B cell (primary cell): ENCODE measurements around the gene CYP2A6. TPM values are rescaled to one million over a fixed set of nuclear protein-coding genes. Genes with fewer than 3 reads are reported as not detected.
A peak's percentile ranks its signal among the peaks of the same experiment; 100 is the strongest.
"Not testable (repeated sequence)": the region's sequence is repeated elsewhere in the genome, so short reads cannot be mapped to it uniquely, and the experiment has no call there.

Experiments
- ATAC-seq: fragments of 200-7000 bp; cut with Tn5 transposase; one replicate; pipeline ENCODE4 v1.10.0; 2021; ENCODE audit warnings: low read depth, mild to moderate bottlenecking, moderate number of reproducible peaks, moderate library complexity
- CTCF ChIA-PET: fragments of 350-600 bp; sonication (Branson Sonifier 250); formaldehyde crosslinking; loops from one replicate; lab custom pipeline; 2021; ENCODE audit warnings: antibody characterized with exemption, inconsistent platforms; lab: Charles Lee
- POLR2A ChIA-PET: fragments of 350-600 bp; sonication (Branson Sonifier 250); formaldehyde crosslinking; loops from one replicate; lab custom pipeline; 2021; ENCODE audit warnings: antibody characterized with exemption; lab: Charles Lee
- DNase-seq: peaks from one replicate; pipeline ENCODE4 v3.0.0; 2013
- H2AFZ ChIP-seq: 2 replicates; pipeline ENCODE4 v1.6.1; 2012; ENCODE audit warnings: mild to moderate bottlenecking, low read depth, low read length; ENCODE audit not compliant: insufficient read depth, poor library complexity, severe bottlenecking
- H3K27ac ChIP-seq, 2 donors: 1 replicate in 1 of 2; 2 replicates in 1 of 2; pipeline ENCODE4 v1.5.1; 2012 to 2013; ENCODE audit warnings: low read length in 2 of 2, mild to moderate bottlenecking in 2 of 2, moderate library complexity in 1 of 2
- H3K27me3 ChIP-seq, 4 experiments: fragments of 200-600 bp in 1 of 4; sonication (generic) in 1 of 4; replicated peaks in 1 of 4; 1 replicate in 2 of 4; 2 replicates in 2 of 4; pipeline versions ENCODE4 v1.6.1 to v1.7.0; 2013 to 2016; ENCODE audit warnings: low read length in 3 of 4, mild to moderate bottlenecking in 2 of 4, mixed read lengths in 1 of 4, moderate library complexity in 1 of 4; ENCODE audit not compliant: insufficient read depth in 4 of 4, control insufficient read depth in 3 of 4; ENCODE audit errors: control extremely low read depth in 1 of 4
- H3K36me3 ChIP-seq, 2 experiments: replicated peaks in 1 of 2; 1 replicate in 1 of 2; 2 replicates in 1 of 2; pipeline versions ENCODE4 v1.6.1 to v1.7.1; 2013; ENCODE audit warnings: low read length in 1 of 2; ENCODE audit not compliant: insufficient read depth in 2 of 2, control insufficient read depth in 1 of 2; ENCODE audit errors: control extremely low read depth in 1 of 2, extremely low read depth in 1 of 2
- H3K4me1 ChIP-seq, 2 donors: fragments of 200-600 bp in 1 of 2; sonication (generic) in 1 of 2; 1 replicate in 1 of 2; 2 replicates in 1 of 2; pipeline versions ENCODE4 v1.5.1 to v1.6.1; 2013 to 2017; ENCODE audit warnings: low read length in 2 of 2; ENCODE audit not compliant: control insufficient read depth in 2 of 2, insufficient read depth in 2 of 2
- H3K4me2 ChIP-seq: replicated peaks from 2 replicates; pipeline ENCODE3; 2012; ENCODE audit warnings: mild to moderate bottlenecking, low read depth, low read length; ENCODE audit not compliant: poor library complexity, severe bottlenecking
- H3K4me3 ChIP-seq, 5 experiments: fragments of 200-600 bp in 1 of 5; sonication (generic) in 1 of 5; 1 replicate in 3 of 5; 2 replicates in 2 of 5; pipeline versions ENCODE4 v1.5.1 to v1.7.0; 2011 to 2016; ENCODE audit warnings: low read length in 4 of 5, mild to moderate bottlenecking in 4 of 5, low read depth in 2 of 5, control low read depth in 1 of 5, moderate library complexity in 1 of 5; ENCODE audit not compliant: insufficient read depth in 1 of 5; ENCODE audit errors: control extremely low read depth in 1 of 5, extremely low read depth in 1 of 5
- H3K79me2 ChIP-seq: fragments of 200-600 bp; sonication (generic); one replicate; pipeline ENCODE4 v1.6.0; 2016; ENCODE audit warnings: low read length; ENCODE audit not compliant: control insufficient read depth, insufficient read depth
- H3K9ac ChIP-seq: fragments of 200-600 bp; sonication (generic); 2 replicates; pipeline ENCODE4 v1.6.1; 2017; ENCODE audit warnings: mild to moderate bottlenecking, low read length, moderate library complexity
- H3K9me3 ChIP-seq, 3 donors: one replicate each; pipeline versions ENCODE4 v1.6.1 to v1.7.1; 2013; ENCODE audit warnings: low read length in 2 of 3; ENCODE audit not compliant: control insufficient read depth in 2 of 3, insufficient read depth in 1 of 3; ENCODE audit errors: control extremely low read depth in 1 of 3
- H4K20me1 ChIP-seq: 2 replicates; pipeline ENCODE4 v1.6.0; 2012; ENCODE audit warnings: mild to moderate bottlenecking, low read length; ENCODE audit not compliant: insufficient read depth, control insufficient read depth, poor library complexity, severe bottlenecking
- H3K27ac Mint-ChIP-seq: one replicate; pipeline ENCODE4 v1.8.0; 2021; ENCODE audit warnings: mixed read lengths
- H3K27me3 Mint-ChIP-seq: one replicate; pipeline ENCODE4 v1.8.0; 2021; ENCODE audit warnings: mixed read lengths
- H3K4me1 Mint-ChIP-seq: one replicate; pipeline ENCODE4 v1.8.0; 2021; ENCODE audit warnings: mixed read lengths
- H3K4me3 Mint-ChIP-seq: one replicate; pipeline ENCODE4 v1.8.0; 2021; ENCODE audit warnings: mixed read lengths
- H3K9me3 Mint-ChIP-seq: one replicate; pipeline ENCODE4 v1.8.0; 2022; ENCODE audit warnings: mixed read lengths; ENCODE audit not compliant: insufficient read depth
- CTCF ChIP-seq: fragments of 200-600 bp; IDR thresholded peaks from one replicate; pipeline ENCODE4 v1.8.0; 2022; ENCODE audit warnings: antibody characterized with exemption, mild to moderate bottlenecking
- EZH2 ChIP-seq: IDR thresholded peaks from 2 replicates; pipeline ENCODE4 v1.6.1; 2012; ENCODE audit warnings: borderline replicate concordance, low read depth, mild to moderate bottlenecking, moderate library complexity, low read length; ENCODE audit not compliant: insufficient read depth, poor library complexity, severe bottlenecking
- WGBS: methylation state at CpG from one replicate; pipeline ENCODE4 v1.1.5; 2013; ENCODE audit warnings: missing lambda C conversion rate; ENCODE audit not compliant: insufficient coverage; 5-methylcytosine and 5-hydroxymethylcytosine counted together
- intact Hi-C: fragments of 100-400 bp; cut with micrococcal nuclease; formaldehyde crosslinking; loops from one replicate; pipeline ENCODE4 v1.10.0; 2022
- polyA plus RNA-seq: library from polyadenylated mRNA; depleted of rRNA; stranded (reverse); fragments of >200 nt; gene quantifications from 2 replicates; pipeline ENCODE4 v1.2.3, GENCODE V29; 2012
- total RNA-seq, 2 donors: library from RNA; stranded (reverse); fragments of 120-200 nt in 1 of 2; gene quantifications; 1 replicate in 1 of 2; 2 replicates in 1 of 2; pipeline versions ENCODE4 v1.2.3 to v1.2.4, GENCODE V29; 2013 to 2022

Gene CYP2A6
- total and polyA plus RNA-seq, 2 donors (not counting 1 experiment from before 2014, with no cell fraction given) = not detected

DNA sequence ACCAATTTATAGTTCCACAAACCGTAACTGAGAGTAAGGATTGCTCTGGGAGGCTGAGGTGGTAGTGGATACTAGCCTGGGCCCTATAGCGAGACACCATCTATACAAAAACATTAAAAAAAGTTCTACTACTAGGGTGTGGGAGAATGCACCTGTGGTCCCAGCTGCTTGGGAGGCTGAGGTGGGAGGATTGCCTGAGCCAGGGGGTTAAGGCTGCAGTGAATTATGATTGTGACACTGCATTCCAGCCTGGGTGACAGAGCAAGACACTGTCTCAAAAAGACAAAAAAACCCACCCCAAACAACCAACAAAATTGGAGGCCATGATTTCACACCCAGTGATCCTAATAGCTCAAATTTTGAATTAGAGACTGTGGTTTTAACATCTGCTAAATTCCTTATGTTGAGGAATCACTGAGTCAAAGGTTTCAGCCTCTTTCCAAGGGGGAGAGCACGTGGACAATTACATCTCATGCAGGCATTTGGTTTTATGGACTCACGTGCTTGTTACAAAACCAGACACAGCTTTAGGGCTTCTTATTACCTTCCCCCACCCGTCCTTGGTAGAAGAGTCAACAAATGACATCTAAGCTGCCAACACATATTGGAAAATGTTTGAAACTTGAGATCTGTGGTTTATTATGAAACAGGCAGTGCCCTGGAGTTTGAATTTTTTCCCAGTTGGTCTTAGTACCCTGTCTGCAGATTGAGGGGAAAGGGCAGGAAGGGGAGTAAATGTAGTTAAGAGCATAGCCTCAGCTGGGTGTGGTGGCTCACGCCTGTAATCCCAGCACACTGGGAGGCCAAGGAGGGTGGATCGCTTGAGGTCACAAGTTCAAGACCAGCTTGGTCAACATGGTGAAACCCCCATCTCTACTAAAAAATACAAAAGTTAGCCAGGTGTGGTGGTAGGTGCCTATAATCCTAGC lies 18.5 kb downstream of the CYP2A6 start:
- Histone ChIP-seq H3K27ac (no peak overlapping the region), H2AFZ (no peak overlapping the region), H3K27me3 (no peaks in the 10 kb centered on the region), H3K4me3 (no peak overlapping the region), H3K79me2 (no peaks in the 10 kb centered on the region), H3K9ac (no peak overlapping the region), H3K9me3 (no peaks in the 10 kb centered on the region), H4K20me1 (no peaks in the 10 kb centered on the region), H3K4me2 (no peak overlapping the region), H3K4me1 (no peaks in the 10 kb centered on the region), H3K36me3 (no peaks in the 10 kb centered on the region)
- ChIA-PET POLR2A (interaction anchor here (0.6 kb wide), 1 partner anchor 370 kb away, joined by 3 read pairs; no protein-coding TSS in a partner anchor), CTCF (no interaction called here)
- intact Hi-C loops = no loop called here
- DNase-seq = peak; percentile 0
- no peak for ATAC-seq
- no peak for TF ChIP-seq EZH2
- no peak for TF ChIP-seq CTCF
- H3K27me3 Mint-ChIP-seq = no peaks in the 10 kb centered on the region
- no peaks in the 10 kb centered on the region for H3K4me1 Mint-ChIP-seq
- H3K9me3 Mint-ChIP-seq = no peaks in the 10 kb centered on the region
- no peak overlapping the region for H3K4me3 Mint-ChIP-seq
- no peak overlapping the region for H3K27ac Mint-ChIP-seq
- WGBS = 80% methylated on average over 1 of the region's 7 CpGs

GRCh38 chr19:40830741-40831140 lies 19.5 kb downstream of the CYP2A6 start:
- H3K4me1 Mint-ChIP-seq, H3K4me3 Mint-ChIP-seq, H3K9me3 Mint-ChIP-seq, ATAC-seq, H4K20me1 ChIP-seq, H3K9ac ChIP-seq, H3K36me3 ChIP-seq, H3K27ac ChIP-seq, H3K79me2 ChIP-seq, DNase-seq, H3K27ac Mint-ChIP-seq, H3K9me3 ChIP-seq, H3K4me1 ChIP-seq, H3K4me3 ChIP-seq, intact Hi-C loops, H2AFZ ChIP-seq, H3K27me3 ChIP-seq, CTCF ChIA-PET, H3K4me2 ChIP-seq, H3K27me3 Mint-ChIP-seq: not testable (repeated sequence)
- WGBS = 96% methylated on average over 16 of the region's 16 CpGs
- POLR2A ChIA-PET = interaction anchor here (0.6 kb wide), 1 partner anchor 371 kb away, joined by 3 read pairs; no protein-coding TSS in a partner anchor
